GM19043 (cell line): ENCODE results near the gene CGB3.
"Not testable (repeated sequence)": the region's sequence is repeated elsewhere in the genome, so short reads cannot be mapped to it uniquely, and the experiment has no call there.

Experiments
- ATAC-seq: cut with Tn5 transposase; IDR thresholded peaks from one replicate; pipeline ENCODE4 v1.9.1; 2021; ENCODE audit warnings: low read depth; ENCODE audit not compliant: unreplicated experiment

CGB3 gene

GRCh38 chr19:49024233-49024632, at the start of gene CGB3:
TSS of gene CGB3 (minus strand) at chr19:49024333. CDS start at chr19:49023971, 362 bp downstream.
- not testable (repeated sequence) for ATAC-seq

- no peak for ATAC-seq
These were observed 47.9 kb upstream of the CGB3 start for GRCh38 chr19:49071860-49072547.

GRCh38 chr19:49070416-49070815, 46.3 kb upstream of the CGB3 start:
- no peak for ATAC-seq

- ATAC-seq: no peak
These were observed 44.9 kb upstream of the CGB3 start for GRCh38 chr19:49069026-49069425.

GRCh38 chr19:49067554-49067953, 43.4 kb upstream of the CGB3 start:
- ATAC-seq: no peak

GRCh38 chr19:49065905-49066512, 41.9 kb upstream of the CGB3 start:
- no peak for ATAC-seq

- ATAC-seq: no peak
These were observed 40.9 kb upstream of the CGB3 start, which contains the start of gene NTF4 for GRCh38 chr19:49064768-49065611. TSS of gene NTF4 (minus strand) at chr19:49064818. CDS start at chr19:49061997, 2,821 bp downstream.

GRCh38 chr19:49064029-49064629, 40.0 kb upstream of the CGB3 start:
- no peak for ATAC-seq

- no peak for ATAC-seq
These were observed 37.3 kb upstream of the CGB3 start for GRCh38 chr19:49061445-49061844.

GRCh38 chr19:49061000-49061399, 36.9 kb upstream of the CGB3 start:
- no peak for ATAC-seq

- no peak for ATAC-seq
These were observed 34.9 kb upstream of the CGB3 start for GRCh38 chr19:49059053-49059452.

GRCh38 chr19:49058562-49058961, 34.4 kb upstream of the CGB3 start:
- ATAC-seq: no peak

GRCh38 chr19:49057636-49058234, 33.6 kb upstream of the CGB3 start, which contains the start of gene CGB7:
TSS of gene CGB7 (minus strand) at chr19:49057749. CDS start at chr19:49055375, 2,374 bp downstream.
- no peak for ATAC-seq

- ATAC-seq: not testable (repeated sequence)
These were observed 32.9 kb upstream of the CGB3 start for GRCh38 chr19:49056902-49057596.

GRCh38 chr19:49056101-49056901, 32.2 kb upstream of the CGB3 start:
- ATAC-seq: no peak

GRCh38 chr19:49050376-49051033, 26.4 kb upstream of the CGB3 start:
- ATAC-seq: not testable (repeated sequence)

- ATAC-seq: not testable (repeated sequence)
These were observed 25.7 kb upstream of the CGB3 start for GRCh38 chr19:49049834-49050233.

GRCh38 chr19:49049011-49049410, 24.9 kb upstream of the CGB3 start, which contains the start of gene CGB8:
TSS of gene CGB8 (minus strand) at chr19:49049111. CDS start at chr19:49048739, 372 bp downstream.
- ATAC-seq: not testable (repeated sequence)
